ENCODE results near the gene PSMA7. TPM values are rescaled to one million over a fixed set of nuclear protein-coding genes. Genes with fewer than 3 reads are reported as not detected.

PSMA7 gene
- total and polyA plus RNA-seq, 2 donors from 2014 or later, result 190 to 315 TPM

- intact Hi-C loops (cut with DNase I), result no loop called here
These were observed 18.2 kb upstream of the PSMA7 start for GRCh38 chr20:62161347-62161746.

GRCh38 chr20:62160876-62161275 is 17.7 kb upstream of the PSMA7 start:
- H3K9ac ChIP-seq (ENCODE audit: low read length in 3 of 3), result no peak overlapping the region
- H3K27ac ChIP-seq (ENCODE audit: low read depth in 2 of 2, low read length in 2 of 2), result no peak overlapping the region
- intact Hi-C loops (cut with DNase I), result no loop called here
- H3K36me3 ChIP-seq (ENCODE audit: control insufficient read depth in 2 of 3, insufficient read depth in 3 of 3, low read length in 3 of 3), result peaks cover 0 to 35% (median 17%) of the 10 kb centered on the region in 3 donors
- DNase-seq, result no peak
- FAIRE-seq, result no peak
- H3K4me3 ChIP-seq (ENCODE audit: low read length in 3 of 3), result no peak overlapping the region
- no peaks in the 10 kb centered on the region for H3K9me3 ChIP-seq (ENCODE audit: control insufficient read depth in 2 of 3, insufficient read depth in 1 of 3, low read length in 3 of 3)
- TF ChIP-seq CTCF (IDR thresholded peaks at IDR 0.05; ENCODE audit: borderline replicate concordance, extremely low read depth, insufficient read depth), result no peak
- H3K27me3 ChIP-seq (ENCODE audit: control insufficient read depth, insufficient read depth, low read length), result no peaks in the 10 kb centered on the region
- H3K4me1 ChIP-seq (ENCODE audit: control insufficient read depth in 2 of 3, insufficient read depth in 2 of 3, low read depth in 1 of 3, low read length in 3 of 3), result peaks cover 0 to 12% (median 3%) of the 10 kb centered on the region in 3 donors

More at GRCh38 chr20:62161347-62161746, 18.2 kb upstream of the PSMA7 start:
- peaks cover 0 to 12% (median 3%) of the 10 kb centered on the region in 3 donors for H3K4me1 ChIP-seq (ENCODE audit: control insufficient read depth in 2 of 3, insufficient read depth in 2 of 3, low read depth in 1 of 3, low read length in 3 of 3)
- no peak for TF ChIP-seq CTCF (IDR thresholded peaks at IDR 0.05; ENCODE audit: borderline replicate concordance, extremely low read depth, insufficient read depth)
- no peak overlapping the region for H3K9ac ChIP-seq (ENCODE audit: low read length in 3 of 3)
- DNase-seq (no peak), FAIRE-seq (no peak)
- H3K27ac ChIP-seq (ENCODE audit: low read depth in 2 of 2, low read length in 2 of 2), result no peak overlapping the region
- H3K27me3 ChIP-seq (ENCODE audit: control insufficient read depth, insufficient read depth, low read length), result no peaks in the 10 kb centered on the region
- no peak overlapping the region for H3K4me3 ChIP-seq (ENCODE audit: low read length in 3 of 3)
- H3K9me3 ChIP-seq (ENCODE audit: control insufficient read depth in 2 of 3, insufficient read depth in 1 of 3, low read length in 3 of 3), result no peaks in the 10 kb centered on the region
- H3K36me3 ChIP-seq (ENCODE audit: control insufficient read depth in 2 of 3, insufficient read depth in 3 of 3, low read length in 3 of 3), result peaks cover 0 to 35% (median 20%) of the 10 kb centered on the region in 3 donors

GRCh38 chr20:62160253-62160652 is 17.1 kb upstream of the PSMA7 start:
- H3K4me3 ChIP-seq (ENCODE audit: low read length in 3 of 3), result no peak overlapping the region
- peaks cover 0 to 15% (median 3%) of the 10 kb centered on the region in 3 donors for H3K4me1 ChIP-seq (ENCODE audit: control insufficient read depth in 2 of 3, insufficient read depth in 2 of 3, low read depth in 1 of 3, low read length in 3 of 3)
- no peak overlapping the region for H3K9ac ChIP-seq (ENCODE audit: low read length in 3 of 3)
- FAIRE-seq (no peak), DNase-seq (no peak)
- H3K27me3 ChIP-seq (ENCODE audit: control insufficient read depth, insufficient read depth, low read length), result no peaks in the 10 kb centered on the region
- H3K27ac ChIP-seq (ENCODE audit: low read depth in 2 of 2, low read length in 2 of 2), result no peak overlapping the region
- intact Hi-C loops (cut with DNase I), result no loop called here
- TF ChIP-seq CTCF (IDR thresholded peaks at IDR 0.05; ENCODE audit: borderline replicate concordance, extremely low read depth, insufficient read depth), result no peak
- H3K9me3 ChIP-seq (ENCODE audit: control insufficient read depth in 2 of 3, insufficient read depth in 1 of 3, low read length in 3 of 3), result no peaks in the 10 kb centered on the region
- peaks cover 0 to 31% (median 14%) of the 10 kb centered on the region in 3 donors for H3K36me3 ChIP-seq (ENCODE audit: control insufficient read depth in 2 of 3, insufficient read depth in 3 of 3, low read length in 3 of 3)

- Histone ChIP-seq H3K9me3 (ENCODE audit: control insufficient read depth in 2 of 3, insufficient read depth in 1 of 3, low read length in 3 of 3) (no peaks in the 10 kb centered on the region), H3K4me1 (ENCODE audit: control insufficient read depth in 2 of 3, insufficient read depth in 2 of 3, low read depth in 1 of 3, low read length in 3 of 3) (peaks cover 0 to 15% (median 3%) of the 10 kb centered on the region in 3 donors), H3K27ac (ENCODE audit: low read depth in 2 of 2, low read length in 2 of 2) (no peak overlapping the region), H3K9ac (ENCODE audit: low read length in 3 of 3) (no peak overlapping the region), H3K4me3 (ENCODE audit: low read length in 3 of 3) (no peak overlapping the region), H3K27me3 (ENCODE audit: control insufficient read depth, insufficient read depth, low read length) (no peaks in the 10 kb centered on the region), H3K36me3 (ENCODE audit: control insufficient read depth in 2 of 3, insufficient read depth in 3 of 3, low read length in 3 of 3) (peaks cover 0 to 26% (median 10%) of the 10 kb centered on the region in 3 donors)
- TF ChIP-seq CTCF (IDR thresholded peaks at IDR 0.05; ENCODE audit: borderline replicate concordance, extremely low read depth, insufficient read depth), result no peak
- FAIRE-seq (no peak), DNase-seq (no peak)
- intact Hi-C loops (cut with DNase I), result no loop called here
These were observed 16.6 kb upstream of the PSMA7 start for GRCh38 chr20:62159839-62160238.
